HL-60 (cell line): Measurements from ENCODE around the gene PHLPP1.

Experiments
- CTCF ChIP-seq: IDR thresholded peaks from one replicate; pipeline ENCODE4 v1.5.1; 2011; ENCODE audit warnings: low read length, control low read depth, inconsistent platforms; ENCODE audit not compliant: insufficient read depth
- GABPA ChIP-seq: IDR thresholded peaks from 2 replicates; pipeline ENCODE4 v1.6.1; 2012; ENCODE audit warnings: low read depth
- POLR2AphosphoS5 ChIP-seq: IDR thresholded peaks from 2 replicates; pipeline ENCODE4 v1.6.1; 2012; ENCODE audit warnings: low read depth
- REST ChIP-seq: IDR thresholded peaks from 2 replicates; pipeline ENCODE4 v1.6.1; 2012; ENCODE audit warnings: low read depth; ENCODE audit not compliant: insufficient replicate concordance
- SPI1 ChIP-seq: IDR thresholded peaks from 2 replicates; pipeline ENCODE4 v1.6.1; 2012; ENCODE audit warnings: low read depth, mild to moderate bottlenecking, borderline replicate concordance

GRCh38 chr18:62758591-62758990 lies 43.2 kb downstream of the PHLPP1 start:
- TF ChIP-seq CTCF = no peak
- TF ChIP-seq POLR2AphosphoS5 = no peak
- no peak for TF ChIP-seq SPI1
- TF ChIP-seq REST = no peak
- no peak for TF ChIP-seq GABPA
